Activated B cell treated with CpG ODN at 0.5 μM for 24 hours (primary cell): Measurements from ENCODE around the gene R3HDM4. TPM values are rescaled to one million over a fixed set of nuclear protein-coding genes. Genes with fewer than 3 reads are reported as not detected.

Experiments used
- ATAC-seq: fragments of 200-7000 bp; cut with Tn5 transposase; one replicate; pipeline ENCODE4 v1.10.0; 2021; ENCODE audit warnings: low read depth, mild to moderate bottlenecking, moderate library complexity
- CTCF ChIA-PET: fragments of 350-600 bp; sonication (Branson Sonifier 250); formaldehyde crosslinking; loops from one replicate; lab custom pipeline; 2021; ENCODE audit warnings: antibody characterized with exemption; lab: Charles Lee
- POLR2A ChIA-PET: fragments of 350-600 bp; sonication (Branson Sonifier 250); formaldehyde crosslinking; loops from one replicate; lab custom pipeline; 2021; ENCODE audit warnings: antibody characterized with exemption; lab: Charles Lee
- DNase-seq: peaks from one replicate; pipeline ENCODE4 v3.0.0; 2022
- H3K27ac Mint-ChIP-seq: one replicate; pipeline ENCODE4 v1.8.0; 2020; ENCODE audit warnings: mixed read lengths
- H3K27me3 Mint-ChIP-seq: one replicate; pipeline ENCODE4 v1.8.0; 2021; ENCODE audit warnings: mixed read lengths
- H3K36me3 Mint-ChIP-seq: one replicate; pipeline ENCODE4 v1.8.0; 2021; ENCODE audit warnings: low read depth, mixed read lengths
- H3K4me1 Mint-ChIP-seq: one replicate; pipeline ENCODE4 v1.8.0; 2021; ENCODE audit warnings: mixed read lengths
- H3K4me3 Mint-ChIP-seq: one replicate; pipeline ENCODE4 v1.8.0; 2020; ENCODE audit warnings: mild to moderate bottlenecking, mixed read lengths
- H3K9me3 Mint-ChIP-seq: one replicate; pipeline ENCODE4 v1.8.0; 2020; ENCODE audit warnings: mixed read lengths
- intact Hi-C: fragments of 100-400 bp; cut with micrococcal nuclease; formaldehyde crosslinking; loops from one replicate; pipeline ENCODE4 v1.15.1; 2024
- total RNA-seq: library from RNA; stranded (reverse); gene quantifications from 2 replicates; pipeline ENCODE4 v1.2.3, GENCODE V29; 2022
- TF ChIP-seq, protein P1 (sequence below): fragments of 200-600 bp; IDR thresholded peaks from one replicate; pipeline ENCODE4 v1.8.0; 2022; ENCODE audit warnings: antibody characterized with exemption, mild to moderate bottlenecking

Gene R3HDM4
- total RNA-seq, 1 donor from 2014 or later = 189 TPM

GRCh38 chr19:952049-952679 is 39.1 kb upstream of the R3HDM4 start:
- peak overlapping the region; percentile 59 for H3K4me3 Mint-ChIP-seq
- TF ChIP-seq, protein P1, sequence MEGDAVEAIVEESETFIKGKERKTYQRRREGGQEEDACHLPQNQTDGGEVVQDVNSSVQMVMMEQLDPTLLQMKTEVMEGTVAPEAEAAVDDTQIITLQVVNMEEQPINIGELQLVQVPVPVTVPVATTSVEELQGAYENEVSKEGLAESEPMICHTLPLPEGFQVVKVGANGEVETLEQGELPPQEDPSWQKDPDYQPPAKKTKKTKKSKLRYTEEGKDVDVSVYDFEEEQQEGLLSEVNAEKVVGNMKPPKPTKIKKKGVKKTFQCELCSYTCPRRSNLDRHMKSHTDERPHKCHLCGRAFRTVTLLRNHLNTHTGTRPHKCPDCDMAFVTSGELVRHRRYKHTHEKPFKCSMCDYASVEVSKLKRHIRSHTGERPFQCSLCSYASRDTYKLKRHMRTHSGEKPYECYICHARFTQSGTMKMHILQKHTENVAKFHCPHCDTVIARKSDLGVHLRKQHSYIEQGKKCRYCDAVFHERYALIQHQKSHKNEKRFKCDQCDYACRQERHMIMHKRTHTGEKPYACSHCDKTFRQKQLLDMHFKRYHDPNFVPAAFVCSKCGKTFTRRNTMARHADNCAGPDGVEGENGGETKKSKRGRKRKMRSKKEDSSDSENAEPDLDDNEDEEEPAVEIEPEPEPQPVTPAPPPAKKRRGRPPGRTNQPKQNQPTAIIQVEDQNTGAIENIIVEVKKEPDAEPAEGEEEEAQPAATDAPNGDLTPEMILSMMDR = no peak
- peak overlapping the region; percentile 61 for H3K27ac Mint-ChIP-seq

DNA sequence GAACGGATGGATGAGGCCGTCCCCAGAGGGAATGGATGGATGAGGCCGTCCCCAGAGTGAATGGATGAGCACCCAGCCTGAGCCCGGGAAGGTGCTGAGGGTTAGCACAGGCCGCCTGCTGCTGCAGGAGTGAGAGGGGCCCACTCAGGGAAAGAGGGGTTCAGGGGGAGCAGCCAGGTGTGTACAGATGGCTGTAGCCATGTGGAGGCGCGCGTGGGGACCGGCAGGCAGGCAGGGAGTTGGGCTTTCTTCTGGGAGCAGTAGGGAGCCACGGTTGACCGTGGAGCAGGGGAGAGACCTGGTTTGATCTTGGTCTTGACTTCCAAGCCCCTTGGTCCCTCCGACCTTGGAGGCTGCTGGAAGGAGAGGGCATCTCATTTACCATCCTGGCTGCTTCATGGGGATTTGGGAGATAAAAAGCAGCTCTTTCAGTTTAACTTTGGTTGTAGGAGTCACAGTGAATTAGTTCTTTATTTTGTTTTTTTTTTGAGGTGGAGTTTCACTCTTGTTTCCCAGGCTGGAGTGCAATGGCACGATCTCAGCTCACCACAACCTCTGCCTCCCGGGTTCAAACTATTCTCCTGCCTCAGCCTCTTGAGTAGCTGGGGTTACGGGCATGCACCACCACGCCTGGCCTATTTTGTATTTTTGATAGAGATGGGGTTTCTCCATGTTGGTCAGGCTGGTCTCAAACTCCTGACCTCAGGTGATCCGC is 37.5 kb upstream of the R3HDM4 start:
- no peak for ATAC-seq
- TF ChIP-seq, protein P1 = no peak
- intact Hi-C loops = no loop called here
- CTCF ChIA-PET = no interaction called here
- no peak for DNase-seq
- Mint-ChIP-seq H3K36me3 (peaks cover 3% of the 10 kb centered on the region), H3K4me3 (peak overlapping the region; percentile 57), H3K27ac (peak overlapping the region; percentile 73), H3K27me3 (no peaks in the 10 kb centered on the region), H3K4me1 (peaks cover 74% of the 10 kb centered on the region), H3K9me3 (no peaks in the 10 kb centered on the region)
- POLR2A ChIA-PET = interaction anchor here (0.7 to 2.6 kb wide), 3 partner anchors 11 to 22 kb away, joined by 3 to 9 read pairs (median 3); no protein-coding TSS in a partner anchor

More at GRCh38 chr19:952049-952679, 39.1 kb upstream of the R3HDM4 start:
- Mint-ChIP-seq H3K36me3 (peaks cover 3% of the 10 kb centered on the region), H3K9me3 (no peaks in the 10 kb centered on the region), H3K27me3 (no peaks in the 10 kb centered on the region), H3K4me1 (peaks cover 68% of the 10 kb centered on the region)
- ATAC-seq (no peak), DNase-seq (no peak)
- intact Hi-C loops = no loop called here
- ChIA-PET POLR2A (interaction anchor here (2.6 kb wide), 1 partner anchor 12 kb away, joined by 9 read pairs; no protein-coding TSS in a partner anchor), CTCF (interaction anchor here (1.6 kb wide), 1 partner anchor 29 kb away, joined by 4 read pairs; no protein-coding TSS in a partner anchor)

- DNase-seq (peak; percentile 48), ATAC-seq (peak; percentile 18)
- ChIA-PET POLR2A (interaction anchor here (0.7 to 3.3 kb wide), 10 partner anchors 10 to 128 kb away, joined by 3 to 45 read pairs (median 8); partner anchors contain the start of gene WDR18), CTCF (no interaction called here)
- intact Hi-C loops = loop anchor here (5.0 kb wide), 1 partner anchor 183 kb away; no protein-coding TSS in a partner anchor
- peaks cover 3% of the 10 kb centered on the region for H3K36me3 Mint-ChIP-seq
- no peaks in the 10 kb centered on the region for H3K27me3 Mint-ChIP-seq
- H3K27ac Mint-ChIP-seq = peak overlapping the region; percentile 80
- peak overlapping the region; percentile 38 for H3K4me3 Mint-ChIP-seq
- H3K4me1 Mint-ChIP-seq = peaks cover 69% of the 10 kb centered on the region
- TF ChIP-seq, protein P1 = no peak
- no peaks in the 10 kb centered on the region for H3K9me3 Mint-ChIP-seq
Observed at GRCh38 chr19:948842-949496, 36.0 kb upstream of the R3HDM4 start.

- Mint-ChIP-seq H3K27ac (peak overlapping the region; percentile 93), H3K9me3 (no peaks in the 10 kb centered on the region), H3K4me3 (peak overlapping the region; percentile 81), H3K4me1 (peaks cover 59% of the 10 kb centered on the region), H3K27me3 (no peaks in the 10 kb centered on the region), H3K36me3 (peaks cover 7% of the 10 kb centered on the region)
- TF ChIP-seq, protein P1 = no peak
- ChIA-PET CTCF (interaction anchor here (0.6 to 1.2 kb wide), 3 partner anchors 25 to 178 kb away, joined by 3 to 4 read pairs (median 3); no protein-coding TSS in a partner anchor), POLR2A (interaction anchor here (0.5 to 3.3 kb wide), 21 partner anchors 9 to 321 kb away, joined by 3 to 45 read pairs (median 4); partner anchors contain the start of genes CNN2, RNU6-2 and WDR18)
- intact Hi-C loops = loop anchor here (1.0 to 5.0 kb wide), 4 partner anchors 22 to 184 kb away; partner anchors contain the start of gene ARID3A
- ATAC-seq (peak; percentile 76), DNase-seq (peak; percentile 84)
Observed at GRCh38 chr19:947707-948539, 34.9 kb upstream of the R3HDM4 start.
